Measurements from ENCODE around the gene IL17B. TPM values are rescaled to one million over a fixed set of nuclear protein-coding genes. Genes with fewer than 3 reads are reported as not detected.

The IL17B gene
- total and polyA plus RNA-seq, 2 of the 8 experiments (the other 6 are each of a cell fraction or from before 2014, with no cell fraction given), result 0.18 TPM; not detected in 1

GRCh38 chr5:149372076-149372795, 6.9 kb downstream of the IL17B start:
- no peak overlapping the region for H3K27ac ChIP-seq (ENCODE audit: low read depth, low read length)
- FAIRE-seq, result no peak
- H3K36me3 ChIP-seq (ENCODE audit: control insufficient read depth in 2 of 4, insufficient read depth in 4 of 4, low read length in 3 of 4), result no peaks in the 10 kb centered on the region
- H3K56ac ChIP-seq (replicated peaks; ENCODE audit: insufficient read length, low read depth, low read length), result no peak overlapping the region
- ChIA-PET CTCF (ENCODE audit: partially characterized antibody) (interaction anchor here (0.5 to 46.1 kb wide), 45 partner anchors 10 to 246 kb away, joined by 3 to 1310 read pairs (median 5); partner anchors contain the start of genes GRPEL2, IL17B and PCYOX1L), POLR2A (ENCODE audit: partially characterized antibody) (interaction anchor here (0.6 to 1.6 kb wide), 9 partner anchors 10 to 625 kb away, joined by 3 to 5 read pairs (median 3); partner anchors contain the start of gene PCYOX1L)
- no peak overlapping the region for H2AFZ ChIP-seq (ENCODE audit: low read length)
- H3K4ac ChIP-seq (replicated peaks; ENCODE audit: insufficient read length, low read depth, low read length), result no peak overlapping the region
- H3K4me3 ChIP-seq (ENCODE audit: extremely low read depth in 1 of 4, insufficient read depth in 2 of 4, low read depth in 3 of 4, low read length in 4 of 4), result no peak overlapping the region
- H2BK15ac ChIP-seq (ENCODE audit: low read length), result no peak overlapping the region
- H3K23me2 ChIP-seq (ENCODE audit: low read depth, low read length), result no peaks in the 10 kb centered on the region
- H3K9ac ChIP-seq (replicated peaks in 1 of 4; ENCODE audit: extremely low read depth in 1 of 4, low read depth in 3 of 4, low read length in 3 of 4), result no peak overlapping the region
- no peak overlapping the region for H4K91ac ChIP-seq (replicated peaks; ENCODE audit: insufficient read length, low read length)
- H3K18ac ChIP-seq (ENCODE audit: extremely low read depth, low read length), result no peak overlapping the region
- no peaks in the 10 kb centered on the region for H3K9me3 ChIP-seq (ENCODE audit: insufficient read depth in 2 of 2, low read depth in 1 of 2, low read length in 1 of 2)
- no peak overlapping the region for H3K14ac ChIP-seq (ENCODE audit: insufficient read length)
- H3K27me3 ChIP-seq (replicated peaks in 1 of 4; ENCODE audit: control insufficient read depth in 3 of 4, extremely low read depth in 1 of 4, insufficient read depth in 3 of 4, low read length in 3 of 4), result no peaks in the 10 kb centered on the region
- H4K8ac ChIP-seq (ENCODE audit: extremely low read depth, insufficient read depth, low read length), result no peak overlapping the region
- no peak overlapping the region for H2BK120ac ChIP-seq (replicated peaks; ENCODE audit: low read depth, low read length)
- H2AK5ac ChIP-seq (ENCODE audit: low read depth, low read length), result no peak overlapping the region
- H3K79me2 ChIP-seq (ENCODE audit: control insufficient read depth in 1 of 2, insufficient read depth in 2 of 2, low read length in 2 of 2), result no peaks in the 10 kb centered on the region
- no peak overlapping the region for H2BK12ac ChIP-seq (ENCODE audit: low read depth, low read length)
- TF ChIP-seq YY1 (IDR thresholded peaks at IDR 0.05; ENCODE audit: low read depth, low read length) (no peak), SIN3A (conservative IDR thresholded peaks at IDR 0.05 in 1 of 2, IDR thresholded peaks at IDR 0.05 in 1 of 2; ENCODE audit: low read depth in 1 of 2, low read length in 2 of 2) (no peak), FOSL1 (IDR thresholded peaks at IDR 0.05; ENCODE audit: insufficient read depth, low read depth, low read length) (no peak)
- H3K79me1 ChIP-seq (ENCODE audit: low read depth, low read length), result no peaks in the 10 kb centered on the region
- H3K4me2 ChIP-seq (ENCODE audit: insufficient read depth in 1 of 2, low read depth in 2 of 2, low read length in 2 of 2), result no peak overlapping the region
- no peaks in the 10 kb centered on the region for H4K20me1 ChIP-seq (replicated peaks in 1 of 2; ENCODE audit: control insufficient read depth in 1 of 2, insufficient read depth in 2 of 2, low read length in 2 of 2)
- no peak overlapping the region for H2BK5ac ChIP-seq (ENCODE audit: low read depth, low read length)
- 87% methylated on average over 4 of the region's 4 CpGs; no CpG with 5 or more reads in 1 of the 2 experiments for WGBS, 2 experiments (ENCODE audit: extremely low coverage in 1 of 2, insufficient coverage in 1 of 2, insufficient read length in 1 of 2, insufficient replicate concordance in 2 of 2, low coverage in 1 of 2, low lambda C conversion rate in 2 of 2, missing lambda C conversion rate in 1 of 2)
- H3K4me1 ChIP-seq (replicated peaks in 1 of 4; ENCODE audit: control insufficient read depth in 3 of 4, insufficient read depth in 4 of 4, low read length in 3 of 4), result peaks cover 0 to 3% (median 1%) of the 10 kb centered on the region in 4 experiments; a peak in 5 of 7 replicates
- H4K5ac ChIP-seq (ENCODE audit: insufficient read length, low read depth, low read length), result no peak overlapping the region
- H2BK20ac ChIP-seq (ENCODE audit: low read length), result no peak overlapping the region
- no peak for DNase-seq (ENCODE audit: low read depth in 1 of 2, low spot score in 2 of 2)
- no peak overlapping the region for H3K23ac ChIP-seq (ENCODE audit: insufficient read length)

Measured in H1 (cell line).